Thyroid gland (tissue), 4 donors: ENCODE results near the gene RAD9A.

ENCODE experiments used
- POLR2A ChIP-seq, 2 donors: fragments of 450-650 bp; IDR thresholded peaks; one replicate each; pipeline ENCODE4 v1.6.1; 2017; ENCODE audit warnings: antibody characterized with exemption in 2 of 2, mild to moderate bottlenecking in 2 of 2, moderate library complexity in 1 of 2
- TF ChIP-seq, protein P1 (sequence below), 6 experiments: fragments of 200-600 bp in 3 of 6; fragments of 450-650 bp in 3 of 6; sonication (generic) in 3 of 6; IDR thresholded peaks; one replicate each; pipeline ENCODE4 v1.5.1; 2016 to 2019; ENCODE audit warnings: antibody characterized with exemption in 6 of 6, mild to moderate bottlenecking in 2 of 6, inconsistent platforms in 1 of 6, moderate library complexity in 1 of 6

DNA sequence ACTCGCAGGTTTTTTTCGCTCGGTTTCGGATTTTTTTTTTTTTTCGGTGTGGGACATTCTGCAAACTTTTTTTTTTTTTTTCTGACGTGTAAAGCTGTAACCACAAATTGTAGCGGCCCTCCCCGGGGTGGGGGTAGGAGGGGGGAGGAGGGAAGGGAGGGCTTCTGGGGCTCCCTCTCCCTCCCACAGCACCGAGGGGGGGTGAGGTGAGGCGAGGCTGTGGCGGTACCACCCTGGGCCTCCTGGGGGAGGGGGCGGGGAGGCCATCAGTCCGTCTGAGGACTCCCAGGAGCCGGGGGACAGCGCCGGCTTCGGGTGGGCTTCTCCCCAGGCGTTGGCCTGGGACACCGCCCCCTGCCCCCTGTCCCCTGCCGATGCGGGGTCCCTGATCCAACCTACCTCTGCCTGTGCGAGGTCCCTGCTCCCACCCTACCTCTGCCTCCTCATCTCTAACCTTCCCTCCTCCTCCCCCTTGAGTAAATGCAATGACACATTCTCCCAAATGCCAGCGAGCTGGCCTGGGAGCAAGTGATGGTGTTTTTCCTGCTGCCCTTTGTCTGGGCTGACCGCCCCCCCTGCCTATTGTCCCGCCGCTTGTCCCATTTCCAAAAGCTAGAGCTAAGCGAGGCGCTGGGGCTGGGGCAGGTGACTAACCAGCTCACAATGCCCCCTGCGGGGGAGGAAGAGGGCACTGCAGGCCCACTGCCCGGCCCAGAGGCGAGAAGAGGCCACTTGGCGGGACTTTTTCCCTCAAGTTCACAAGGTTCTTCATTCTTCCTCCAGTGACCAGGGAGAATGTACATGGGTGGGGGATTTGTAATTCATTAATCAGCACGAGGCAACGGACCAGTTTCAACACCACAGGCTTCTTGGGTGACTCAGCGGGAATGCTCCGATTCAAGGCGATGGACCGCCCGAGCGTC lies 17.9 kb upstream of the RAD9A start:
- TF ChIP-seq, protein P1, sequence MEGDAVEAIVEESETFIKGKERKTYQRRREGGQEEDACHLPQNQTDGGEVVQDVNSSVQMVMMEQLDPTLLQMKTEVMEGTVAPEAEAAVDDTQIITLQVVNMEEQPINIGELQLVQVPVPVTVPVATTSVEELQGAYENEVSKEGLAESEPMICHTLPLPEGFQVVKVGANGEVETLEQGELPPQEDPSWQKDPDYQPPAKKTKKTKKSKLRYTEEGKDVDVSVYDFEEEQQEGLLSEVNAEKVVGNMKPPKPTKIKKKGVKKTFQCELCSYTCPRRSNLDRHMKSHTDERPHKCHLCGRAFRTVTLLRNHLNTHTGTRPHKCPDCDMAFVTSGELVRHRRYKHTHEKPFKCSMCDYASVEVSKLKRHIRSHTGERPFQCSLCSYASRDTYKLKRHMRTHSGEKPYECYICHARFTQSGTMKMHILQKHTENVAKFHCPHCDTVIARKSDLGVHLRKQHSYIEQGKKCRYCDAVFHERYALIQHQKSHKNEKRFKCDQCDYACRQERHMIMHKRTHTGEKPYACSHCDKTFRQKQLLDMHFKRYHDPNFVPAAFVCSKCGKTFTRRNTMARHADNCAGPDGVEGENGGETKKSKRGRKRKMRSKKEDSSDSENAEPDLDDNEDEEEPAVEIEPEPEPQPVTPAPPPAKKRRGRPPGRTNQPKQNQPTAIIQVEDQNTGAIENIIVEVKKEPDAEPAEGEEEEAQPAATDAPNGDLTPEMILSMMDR (IDR thresholded peaks at IDR 0.05): peak in 4 of 6 experiments; percentile 50 to 63 (median 56)
- TF ChIP-seq POLR2A (IDR thresholded peaks at IDR 0.05): peak in 1 of 2 donors; percentile 36
